ENCODE results near the gene SLC9A3.

The SLC9A3 gene

GRCh38 chr5:538271-538771, 14.1 kb upstream of the SLC9A3 start:
- DNase-seq: no peak

GRCh38 chr5:537621-538071, 13.4 kb upstream of the SLC9A3 start:
- no peak for DNase-seq

GRCh38 chr5:537098-537497, 12.8 kb upstream of the SLC9A3 start:
- no peak for DNase-seq

GRCh38 chr5:535846-536698, 11.8 kb upstream of the SLC9A3 start:
- no peak for DNase-seq

GRCh38 chr5:534743-535671, 10.8 kb upstream of the SLC9A3 start:
- no peak for DNase-seq

- no peak for DNase-seq
These were observed 9.9 kb upstream of the SLC9A3 start for GRCh38 chr5:533955-534742.

- DNase-seq: no peak
These were observed 9.2 kb upstream of the SLC9A3 start for GRCh38 chr5:533243-533954.

GRCh38 chr5:532521-533242, 8.4 kb upstream of the SLC9A3 start:
- DNase-seq: no peak

- DNase-seq: no peak
These were observed 7.6 kb upstream of the SLC9A3 start for GRCh38 chr5:531749-532315.

- no peak for DNase-seq
These were observed 7.0 kb upstream of the SLC9A3 start for GRCh38 chr5:531101-531748.

GRCh38 chr5:530001-530955, 6.0 kb upstream of the SLC9A3 start:
- DNase-seq: no peak

GRCh38 chr5:528629-529511, 4.6 kb upstream of the SLC9A3 start:
- no peak for DNase-seq

GRCh38 chr5:527646-528628, 3.7 kb upstream of the SLC9A3 start:
- no peak for DNase-seq

- no peak for DNase-seq
These were observed 2.3 kb upstream of the SLC9A3 start for GRCh38 chr5:526456-527088.

- DNase-seq: no peak
These were observed 1.7 kb upstream of the SLC9A3 start for GRCh38 chr5:525916-526315.

Measured in stimulated activated CD4-positive, alpha-beta T cell treated with anti-CD3 and anti-CD28 coated beads, Interleukin-2, amount 100 ng/mL, for 48 hours (primary cell).